Mammary epithelial cell (primary cell): ENCODE data around the gene PIN1.

Experiments used
- CTCF ChIP-seq, 2 donors: IDR thresholded peaks in 1 of 2; conservative IDR thresholded peaks in 1 of 2; 2 replicates each; pipeline ENCODE4 v1.5.1; 2011 to 2012; ENCODE audit warnings: inconsistent platforms in 2 of 2, low read length in 2 of 2, mild to moderate bottlenecking in 2 of 2, control low read depth in 1 of 2, low read depth in 1 of 2; ENCODE audit not compliant: insufficient read depth in 1 of 2; ENCODE audit errors: extremely low read depth in 1 of 2
- EZH2 ChIP-seq: IDR thresholded peaks from 2 replicates; pipeline ENCODE4 v1.6.1; 2012; ENCODE audit warnings: low read length, inconsistent platforms, borderline replicate concordance

- no peak for TF ChIP-seq CTCF (conservative IDR thresholded peaks at IDR 0.05 in 1 of 2, IDR thresholded peaks at IDR 0.05 in 1 of 2; ENCODE audit: extremely low read depth in 1 of 2, insufficient read depth in 1 of 2, low read depth in 1 of 2, low read length in 2 of 2)
- TF ChIP-seq EZH2: no peak
Measured at GRCh38 chr19:9858766-9859165, 23.6 kb downstream of the PIN1 start.
